Measurements from ENCODE around the gene CEP89.

CEP89 gene

GRCh38 chr19:32921624-32922023 is 50.1 kb downstream of the CEP89 start:
- no peaks in the 10 kb centered on the region for H3K9me3 ChIP-seq
- TF ChIP-seq, protein P1, sequence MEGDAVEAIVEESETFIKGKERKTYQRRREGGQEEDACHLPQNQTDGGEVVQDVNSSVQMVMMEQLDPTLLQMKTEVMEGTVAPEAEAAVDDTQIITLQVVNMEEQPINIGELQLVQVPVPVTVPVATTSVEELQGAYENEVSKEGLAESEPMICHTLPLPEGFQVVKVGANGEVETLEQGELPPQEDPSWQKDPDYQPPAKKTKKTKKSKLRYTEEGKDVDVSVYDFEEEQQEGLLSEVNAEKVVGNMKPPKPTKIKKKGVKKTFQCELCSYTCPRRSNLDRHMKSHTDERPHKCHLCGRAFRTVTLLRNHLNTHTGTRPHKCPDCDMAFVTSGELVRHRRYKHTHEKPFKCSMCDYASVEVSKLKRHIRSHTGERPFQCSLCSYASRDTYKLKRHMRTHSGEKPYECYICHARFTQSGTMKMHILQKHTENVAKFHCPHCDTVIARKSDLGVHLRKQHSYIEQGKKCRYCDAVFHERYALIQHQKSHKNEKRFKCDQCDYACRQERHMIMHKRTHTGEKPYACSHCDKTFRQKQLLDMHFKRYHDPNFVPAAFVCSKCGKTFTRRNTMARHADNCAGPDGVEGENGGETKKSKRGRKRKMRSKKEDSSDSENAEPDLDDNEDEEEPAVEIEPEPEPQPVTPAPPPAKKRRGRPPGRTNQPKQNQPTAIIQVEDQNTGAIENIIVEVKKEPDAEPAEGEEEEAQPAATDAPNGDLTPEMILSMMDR (IDR thresholded peaks at IDR 0.05; ENCODE audit: low read depth, low read length): no peak
- H3K4me3 ChIP-seq (ENCODE audit: low read depth, low read length): no peak overlapping the region
- H3K4me1 ChIP-seq: no peaks in the 10 kb centered on the region
- no peak for DNase-seq
- H3K27me3 ChIP-seq: no peaks in the 10 kb centered on the region
- 0 out of 2 replicates have a peak, but pooled peaks cover 2% of the 10 kb centered on the region for H3K36me3 ChIP-seq

DNA sequence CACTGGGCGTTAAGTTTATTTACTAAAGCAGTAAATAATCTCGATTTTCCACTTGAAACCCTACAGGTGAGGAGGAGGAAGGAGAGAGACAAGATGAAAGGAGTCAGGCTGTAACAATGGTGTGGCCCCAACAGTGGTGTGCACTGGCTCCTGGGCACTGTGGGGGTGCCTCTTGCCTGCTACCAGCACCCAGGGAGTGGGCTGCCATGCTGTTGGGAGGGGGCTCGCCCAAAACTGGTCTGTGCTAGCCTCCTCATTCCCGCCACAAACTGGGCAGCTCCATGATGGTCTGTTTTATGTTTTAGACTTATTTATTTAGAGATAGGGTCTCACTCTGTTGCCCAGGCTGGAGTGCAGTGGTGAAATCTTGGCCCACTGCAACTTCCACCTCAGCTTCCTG is 52.4 kb downstream of the CEP89 start:
- H3K4me1 ChIP-seq: no peaks in the 10 kb centered on the region
- no peaks in the 10 kb centered on the region for H3K9me3 ChIP-seq
- 0 out of 2 replicates have a peak, but pooled peaks cover 2% of the 10 kb centered on the region for H3K36me3 ChIP-seq
- H3K4me3 ChIP-seq (ENCODE audit: low read depth, low read length): no peak overlapping the region
- no peaks in the 10 kb centered on the region for H3K27me3 ChIP-seq
- TF ChIP-seq, protein P1 (IDR thresholded peaks at IDR 0.05; ENCODE audit: low read depth, low read length): no peak
- no peak for DNase-seq

DNA sequence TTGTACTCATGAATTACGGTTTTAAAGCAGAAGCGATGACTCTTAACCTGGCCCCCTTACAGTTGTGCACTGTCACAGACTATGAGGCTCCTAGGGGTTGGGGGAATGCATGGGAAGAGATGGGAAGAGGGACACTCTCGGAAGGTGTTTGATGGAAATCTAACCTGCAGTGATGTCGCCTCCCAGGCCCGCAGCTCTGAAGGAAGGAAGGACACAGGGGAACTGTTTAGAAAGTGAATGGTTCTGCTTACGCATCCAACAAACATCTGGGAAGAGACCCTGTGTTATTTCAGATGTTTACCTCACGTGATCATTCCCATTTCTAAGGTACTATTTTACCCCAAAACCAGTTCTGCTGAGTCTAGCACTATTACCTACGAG is 54.2 kb downstream of the CEP89 start:
- DNase-seq: no peak
- Histone ChIP-seq H3K4me1 (no peaks in the 10 kb centered on the region), H3K9me3 (no peaks in the 10 kb centered on the region), H3K27me3 (no peaks in the 10 kb centered on the region), H3K36me3 (no peaks in the 10 kb centered on the region), H3K4me3 (ENCODE audit: low read depth, low read length) (no peak overlapping the region)
- TF ChIP-seq, protein P1 (IDR thresholded peaks at IDR 0.05; ENCODE audit: low read depth, low read length): no peak

GRCh38 chr19:32916969-32917615 is 54.7 kb downstream of the CEP89 start:
- Histone ChIP-seq H3K36me3 (no peaks in the 10 kb centered on the region), H3K4me1 (no peaks in the 10 kb centered on the region), H3K27me3 (no peaks in the 10 kb centered on the region), H3K4me3 (ENCODE audit: low read depth, low read length) (no peak overlapping the region), H3K9me3 (no peaks in the 10 kb centered on the region)
- TF ChIP-seq, protein P1 (IDR thresholded peaks at IDR 0.05; ENCODE audit: low read depth, low read length): no peak
- no peak for DNase-seq

DNA sequence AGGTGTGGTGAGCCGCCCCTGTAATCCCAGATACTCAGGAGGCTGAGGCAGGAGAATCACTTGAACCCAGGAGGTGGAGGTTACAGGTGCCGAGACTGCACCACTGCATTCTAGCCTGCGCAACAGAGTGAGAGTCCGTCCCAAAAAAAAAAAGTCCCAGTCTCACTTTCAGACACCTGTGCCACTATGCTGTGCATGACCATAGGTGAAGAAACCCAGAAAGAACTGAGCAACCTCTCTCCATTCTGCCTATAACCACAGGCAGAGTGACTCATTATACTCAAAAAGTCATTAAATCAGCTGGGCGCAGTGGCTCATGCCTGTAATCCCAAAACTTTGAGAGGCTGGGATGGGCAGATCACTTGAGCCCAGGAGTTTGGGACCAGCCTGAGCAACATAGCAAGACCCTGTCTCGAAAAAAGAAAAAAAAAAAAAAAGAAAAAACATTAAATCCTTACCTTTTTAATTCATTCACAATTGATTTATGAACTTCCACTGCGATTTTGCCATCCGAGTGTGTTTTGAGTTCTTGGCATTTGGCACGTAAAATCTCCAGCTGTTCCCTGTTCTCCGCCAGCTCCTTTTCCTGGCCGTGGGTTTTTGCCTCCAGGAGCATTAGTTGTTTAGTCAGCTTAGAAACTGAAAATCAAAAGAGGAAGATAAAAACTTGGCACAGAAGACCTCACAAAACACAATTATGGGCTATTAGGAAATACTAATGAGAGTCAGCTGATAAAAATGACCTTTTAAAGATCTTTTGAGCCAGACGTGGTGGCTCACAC is 56.7 kb downstream of the CEP89 start:
- no peaks in the 10 kb centered on the region for H3K4me1 ChIP-seq
- no peaks in the 10 kb centered on the region for H3K9me3 ChIP-seq
- TF ChIP-seq, protein P1 (IDR thresholded peaks at IDR 0.05; ENCODE audit: low read depth, low read length): no peak
- DNase-seq: no peak
- no peak overlapping the region for H3K4me3 ChIP-seq (ENCODE audit: low read depth, low read length)
- no peaks in the 10 kb centered on the region for H3K27me3 ChIP-seq
- no peaks in the 10 kb centered on the region for H3K36me3 ChIP-seq

- TF ChIP-seq, protein P1 (IDR thresholded peaks at IDR 0.05; ENCODE audit: low read depth, low read length): no peak
- H3K27me3 ChIP-seq: no peaks in the 10 kb centered on the region
- no peak overlapping the region for H3K4me3 ChIP-seq (ENCODE audit: low read depth, low read length)
- DNase-seq: no peak
- H3K4me1 ChIP-seq: no peaks in the 10 kb centered on the region
- H3K9me3 ChIP-seq: no peaks in the 10 kb centered on the region
- no peaks in the 10 kb centered on the region for H3K36me3 ChIP-seq
Observed at GRCh38 chr19:32911467-32911866, 60.3 kb downstream of the CEP89 start.
